ENCODE data around the gene TBC1D22A.

The TBC1D22A gene

GRCh38 chr22:47111626-47112581 is 349.5 kb downstream of the TBC1D22A start:
- no CpG with 5 or more reads among the region's 29 CpGs for WGBS (ENCODE audit: extremely low coverage, insufficient coverage, low lambda C conversion rate)
- no peak overlapping the region for H2BK15ac ChIP-seq (replicated peaks; ENCODE audit: low read depth)
- no peak overlapping the region for H4K5ac ChIP-seq (ENCODE audit: low read length)
- H4K8ac ChIP-seq (ENCODE audit: low read depth, low read length): no peak overlapping the region
- no peak overlapping the region for H2BK5ac ChIP-seq (ENCODE audit: low read length)
- no peak overlapping the region for H3K18ac ChIP-seq (ENCODE audit: low read length)
- no peak overlapping the region for H3K27ac ChIP-seq (ENCODE audit: low read depth, low read length)
- no peak overlapping the region for H3K4me2 ChIP-seq (ENCODE audit: low read length)
- no peak overlapping the region for H3K4me3 ChIP-seq (ENCODE audit: low read length)
- no peak overlapping the region for H3K23ac ChIP-seq (ENCODE audit: low read length)
- no peak overlapping the region for H3K4ac ChIP-seq (ENCODE audit: low read depth, low read length)
- no peaks in the 10 kb centered on the region for H3K36me3 ChIP-seq (ENCODE audit: control insufficient read depth, insufficient read depth, low read length)
- no peak overlapping the region for H2BK120ac ChIP-seq (ENCODE audit: low read depth, low read length)
- no peak overlapping the region for H3K56ac ChIP-seq (ENCODE audit: low read length)
- H3K79me2 ChIP-seq (ENCODE audit: control insufficient read depth, insufficient read depth, low read length): no peaks in the 10 kb centered on the region
- H3K79me1 ChIP-seq (ENCODE audit: low read length): no peaks in the 10 kb centered on the region
- H2AK5ac ChIP-seq (ENCODE audit: low read length): no peak overlapping the region
- no peak for DNase-seq
- H3K9ac ChIP-seq (ENCODE audit: low read length): no peak overlapping the region
- H3K4me1 ChIP-seq (ENCODE audit: control insufficient read depth, low read depth, low read length): no peaks in the 10 kb centered on the region
- no peaks in the 10 kb centered on the region for H3K27me3 ChIP-seq (ENCODE audit: insufficient read depth, low read length, poor library complexity)

GRCh38 chr22:47112582-47112965 is 350.1 kb downstream of the TBC1D22A start:
- WGBS (ENCODE audit: extremely low coverage, insufficient coverage, low lambda C conversion rate): no CpG with 5 or more reads among the region's 13 CpGs
- DNase-seq: no peak
- no peak overlapping the region for H2BK120ac ChIP-seq (ENCODE audit: low read depth, low read length)
- H3K4me2 ChIP-seq (ENCODE audit: low read length): no peak overlapping the region
- no peak overlapping the region for H4K5ac ChIP-seq (ENCODE audit: low read length)
- no peak overlapping the region for H4K8ac ChIP-seq (ENCODE audit: low read depth, low read length)
- H3K23ac ChIP-seq (ENCODE audit: low read length): no peak overlapping the region
- H3K4ac ChIP-seq (ENCODE audit: low read depth, low read length): no peak overlapping the region
- no peak overlapping the region for H3K9ac ChIP-seq (ENCODE audit: low read length)
- H2BK15ac ChIP-seq (replicated peaks; ENCODE audit: low read depth): no peak overlapping the region
- no peaks in the 10 kb centered on the region for H3K27me3 ChIP-seq (ENCODE audit: insufficient read depth, low read length, poor library complexity)
- no peaks in the 10 kb centered on the region for H3K36me3 ChIP-seq (ENCODE audit: control insufficient read depth, insufficient read depth, low read length)
- no peak overlapping the region for H3K56ac ChIP-seq (ENCODE audit: low read length)
- H3K4me3 ChIP-seq (ENCODE audit: low read length): no peak overlapping the region
- no peak overlapping the region for H3K18ac ChIP-seq (ENCODE audit: low read length)
- no peaks in the 10 kb centered on the region for H3K4me1 ChIP-seq (ENCODE audit: control insufficient read depth, low read depth, low read length)
- no peaks in the 10 kb centered on the region for H3K79me1 ChIP-seq (ENCODE audit: low read length)
- H2AK5ac ChIP-seq (ENCODE audit: low read length): no peak overlapping the region
- H3K27ac ChIP-seq (ENCODE audit: low read depth, low read length): no peak overlapping the region
- no peak overlapping the region for H2BK5ac ChIP-seq (ENCODE audit: low read length)
- no peaks in the 10 kb centered on the region for H3K79me2 ChIP-seq (ENCODE audit: control insufficient read depth, insufficient read depth, low read length)

GRCh38 chr22:47112994-47113852 is 350.8 kb downstream of the TBC1D22A start:
- Histone ChIP-seq H3K18ac (ENCODE audit: low read length) (no peak overlapping the region), H2BK5ac (ENCODE audit: low read length) (no peak overlapping the region), H4K8ac (ENCODE audit: low read depth, low read length) (no peak overlapping the region), H4K5ac (ENCODE audit: low read length) (no peak overlapping the region), H3K27me3 (ENCODE audit: insufficient read depth, low read length, poor library complexity) (no peaks in the 10 kb centered on the region), H3K4me1 (ENCODE audit: control insufficient read depth, low read depth, low read length) (no peaks in the 10 kb centered on the region), H3K79me1 (ENCODE audit: low read length) (no peaks in the 10 kb centered on the region), H3K56ac (ENCODE audit: low read length) (no peak overlapping the region), H3K23ac (ENCODE audit: low read length) (peak overlapping the region; percentile 45), H3K4me3 (ENCODE audit: low read length) (no peak overlapping the region), H2BK120ac (ENCODE audit: low read depth, low read length) (no peak overlapping the region), H2BK15ac (replicated peaks; ENCODE audit: low read depth) (no peak overlapping the region), H3K9ac (ENCODE audit: low read length) (no peak overlapping the region), H3K4me2 (ENCODE audit: low read length) (no peak overlapping the region), H2AK5ac (ENCODE audit: low read length) (no peak overlapping the region), H3K4ac (ENCODE audit: low read depth, low read length) (no peak overlapping the region), H3K27ac (ENCODE audit: low read depth, low read length) (no peak overlapping the region), H3K79me2 (ENCODE audit: control insufficient read depth, insufficient read depth, low read length) (no peaks in the 10 kb centered on the region), H3K36me3 (ENCODE audit: control insufficient read depth, insufficient read depth, low read length) (no peaks in the 10 kb centered on the region)
- no CpG with 5 or more reads among the region's 17 CpGs for WGBS (ENCODE audit: extremely low coverage, insufficient coverage, low lambda C conversion rate)
- DNase-seq: no peak

GRCh38 chr22:47113853-47114415 is 351.5 kb downstream of the TBC1D22A start:
- no peak for DNase-seq
- Histone ChIP-seq H2BK5ac (ENCODE audit: low read length) (no peak overlapping the region), H3K27me3 (ENCODE audit: insufficient read depth, low read length, poor library complexity) (no peaks in the 10 kb centered on the region)

GRCh38 chr22:47114813-47115517 is 352.5 kb downstream of the TBC1D22A start:
- no peak overlapping the region for H3K4me3 ChIP-seq (ENCODE audit: low read length)
- H4K8ac ChIP-seq (ENCODE audit: low read depth, low read length): no peak overlapping the region
- no peak overlapping the region for H3K56ac ChIP-seq (ENCODE audit: low read length)
- H3K18ac ChIP-seq (ENCODE audit: low read length): no peak overlapping the region
- H3K36me3 ChIP-seq (ENCODE audit: control insufficient read depth, insufficient read depth, low read length): no peaks in the 10 kb centered on the region
- H4K5ac ChIP-seq (ENCODE audit: low read length): no peak overlapping the region
- DNase-seq: no peak
- WGBS (ENCODE audit: extremely low coverage, insufficient coverage, low lambda C conversion rate): no CpG with 5 or more reads among the region's 20 CpGs
- no peak overlapping the region for H3K27ac ChIP-seq (ENCODE audit: low read depth, low read length)
- H2AK5ac ChIP-seq (ENCODE audit: low read length): no peak overlapping the region
- H3K27me3 ChIP-seq (ENCODE audit: insufficient read depth, low read length, poor library complexity): no peaks in the 10 kb centered on the region
- H2BK120ac ChIP-seq (ENCODE audit: low read depth, low read length): no peak overlapping the region
- no peaks in the 10 kb centered on the region for H3K79me2 ChIP-seq (ENCODE audit: control insufficient read depth, insufficient read depth, low read length)
- H2BK15ac ChIP-seq (replicated peaks; ENCODE audit: low read depth): no peak overlapping the region
- H3K4ac ChIP-seq (ENCODE audit: low read depth, low read length): no peak overlapping the region
- H3K79me1 ChIP-seq (ENCODE audit: low read length): no peaks in the 10 kb centered on the region
- H3K9ac ChIP-seq (ENCODE audit: low read length): no peak overlapping the region
- no peaks in the 10 kb centered on the region for H3K4me1 ChIP-seq (ENCODE audit: control insufficient read depth, low read depth, low read length)
- no peak overlapping the region for H3K23ac ChIP-seq (ENCODE audit: low read length)
- no peak overlapping the region for H3K4me2 ChIP-seq (ENCODE audit: low read length)
- H2BK5ac ChIP-seq (ENCODE audit: low read length): no peak overlapping the region

More at GRCh38 chr22:47113853-47114415, 351.5 kb downstream of the TBC1D22A start:
- no peak overlapping the region for H4K8ac ChIP-seq (ENCODE audit: low read depth, low read length)
- no peak overlapping the region for H2AK5ac ChIP-seq (ENCODE audit: low read length)
- H3K36me3 ChIP-seq (ENCODE audit: control insufficient read depth, insufficient read depth, low read length): no peaks in the 10 kb centered on the region
- H3K79me1 ChIP-seq (ENCODE audit: low read length): no peaks in the 10 kb centered on the region
- no peaks in the 10 kb centered on the region for H3K4me1 ChIP-seq (ENCODE audit: control insufficient read depth, low read depth, low read length)
- no peak overlapping the region for H2BK120ac ChIP-seq (ENCODE audit: low read depth, low read length)
- H3K79me2 ChIP-seq (ENCODE audit: control insufficient read depth, insufficient read depth, low read length): no peaks in the 10 kb centered on the region
- H3K4me3 ChIP-seq (ENCODE audit: low read length): no peak overlapping the region
- no peak overlapping the region for H2BK15ac ChIP-seq (replicated peaks; ENCODE audit: low read depth)
- no peak overlapping the region for H3K4ac ChIP-seq (ENCODE audit: low read depth, low read length)
- no peak overlapping the region for H3K4me2 ChIP-seq (ENCODE audit: low read length)
- H3K18ac ChIP-seq (ENCODE audit: low read length): no peak overlapping the region
- no peak overlapping the region for H4K5ac ChIP-seq (ENCODE audit: low read length)
- WGBS (ENCODE audit: extremely low coverage, insufficient coverage, low lambda C conversion rate): no CpG with 5 or more reads among the region's 8 CpGs
- no peak overlapping the region for H3K27ac ChIP-seq (ENCODE audit: low read depth, low read length)
- H3K56ac ChIP-seq (ENCODE audit: low read length): no peak overlapping the region
- H3K23ac ChIP-seq (ENCODE audit: low read length): no peak overlapping the region
- no peak overlapping the region for H3K9ac ChIP-seq (ENCODE audit: low read length)

All from mesendoderm (in vitro differentiated cells).